Activated CD4-positive, CD25-positive, alpha-beta regulatory T cell treated with anti-CD3 and anti-CD28 coated beads, Interleukin-2, amount 50 U/mL, for 72 hours (primary cell): ENCODE data around the gene KCNH4.
A peak's percentile ranks its signal among the peaks of the same experiment; 100 is the strongest.
"Not testable (repeated sequence)": the region's sequence is repeated elsewhere in the genome, so short reads cannot be mapped to it uniquely, and the experiment has no call there.

Experiments used
- DNase-seq: peaks from one replicate; pipeline ENCODE4 v3.0.0; 2021

Gene KCNH4

GRCh38 chr17:42177684-42178083 is 3.3 kb downstream of the KCNH4 start:
- DNase-seq = no peak

GRCh38 chr17:42174126-42174783 is 6.7 kb downstream of the KCNH4 start:
- DNase-seq = no peak

GRCh38 chr17:42171831-42172230 is 9.1 kb downstream of the KCNH4 start:
- no peak for DNase-seq

GRCh38 chr17:42169351-42169750 is 11.6 kb downstream of the KCNH4 start:
- DNase-seq = no peak

- no peak for DNase-seq
Measured at GRCh38 chr17:42167807-42168206, 13.1 kb downstream of the KCNH4 start.

- DNase-seq = no peak
Measured at GRCh38 chr17:42166196-42166763, 14.7 kb downstream of the KCNH4 start.

GRCh38 chr17:42165751-42166150 is 15.2 kb downstream of the KCNH4 start:
- DNase-seq = no peak

- no peak for DNase-seq
Measured at GRCh38 chr17:42163696-42164407, 17.1 kb downstream of the KCNH4 start.

GRCh38 chr17:42163113-42163512 is 17.8 kb downstream of the KCNH4 start:
- DNase-seq = peak; percentile 67

GRCh38 chr17:42160531-42160910 is 20.4 kb downstream of the KCNH4 start:
- DNase-seq = no peak

GRCh38 chr17:42159796-42160530 is 21.0 kb downstream of the KCNH4 start:
- no peak for DNase-seq

GRCh38 chr17:42155614-42156045 is 25.3 kb downstream of the KCNH4 start:
- DNase-seq = no peak

GRCh38 chr17:42153919-42154742 is 26.8 kb downstream of the KCNH4 start:
- no peak for DNase-seq

- no peak for DNase-seq
Measured at GRCh38 chr17:42146911-42147607, 33.9 kb downstream of the KCNH4 start.

GRCh38 chr17:42143138-42143537 is 37.8 kb downstream of the KCNH4 start:
- not testable (repeated sequence) for DNase-seq

- DNase-seq = no peak
Measured at GRCh38 chr17:42142371-42142896, 38.5 kb downstream of the KCNH4 start.

- no peak for DNase-seq
Measured at GRCh38 chr17:42141382-42141781, 39.6 kb downstream of the KCNH4 start.

GRCh38 chr17:42140690-42141089 is 40.3 kb downstream of the KCNH4 start:
- not testable (repeated sequence) for DNase-seq

- no peak for DNase-seq
Measured at GRCh38 chr17:42138749-42139492, 42.0 kb downstream of the KCNH4 start.

- no peak for DNase-seq
Measured at GRCh38 chr17:42136654-42137051, 44.3 kb downstream of the KCNH4 start.
